Glutamatergic neuron (in vitro differentiated cells): ENCODE measurements around the gene TBX15. TPM values are rescaled to one million over a fixed set of nuclear protein-coding genes. Genes with fewer than 3 reads are reported as not detected.

Experiments used
- DNase-seq: peaks from one replicate; pipeline ENCODE4 v3.0.0; 2022
- H3K27ac Mint-ChIP-seq: one replicate; pipeline ENCODE4 v1.8.0; 2020; ENCODE audit warnings: mild to moderate bottlenecking, mixed read lengths, inconsistent platforms; ENCODE audit not compliant: unreplicated experiment
- H3K27me3 Mint-ChIP-seq: one replicate; pipeline ENCODE4 v1.8.0; 2020; ENCODE audit warnings: mild to moderate bottlenecking, moderate library complexity, mixed read lengths, inconsistent platforms; ENCODE audit not compliant: unreplicated experiment
- H3K36me3 Mint-ChIP-seq: one replicate; pipeline ENCODE4 v1.8.0; 2020; ENCODE audit warnings: mild to moderate bottlenecking, mixed read lengths, inconsistent platforms; ENCODE audit not compliant: unreplicated experiment
- H3K4me1 Mint-ChIP-seq: one replicate; pipeline ENCODE4 v1.8.0; 2020; ENCODE audit warnings: mild to moderate bottlenecking, low read depth, mixed read lengths, inconsistent platforms; ENCODE audit not compliant: unreplicated experiment
- H3K4me3 Mint-ChIP-seq: one replicate; pipeline ENCODE4 v1.8.0; 2020; ENCODE audit warnings: mild to moderate bottlenecking, mixed read lengths, inconsistent platforms; ENCODE audit not compliant: unreplicated experiment
- H3K9me3 Mint-ChIP-seq: one replicate; pipeline ENCODE4 v1.8.0; 2020; ENCODE audit warnings: mild to moderate bottlenecking, moderate library complexity, mixed read lengths, inconsistent platforms; ENCODE audit not compliant: unreplicated experiment
- CTCF ChIP-seq: fragments of 200-600 bp; sonication (generic); IDR thresholded peaks from one replicate; pipeline ENCODE4 v1.5.0; 2021; ENCODE audit not compliant: partially characterized antibody, unreplicated experiment
- total RNA-seq: library from RNA; stranded (reverse); fragmentation: NEBNext Ultra II Directional; extraction: Animal tissue kit (Norgen Biotek cat#: 25700); gene quantifications from one replicate; pipeline ENCODE4 v1.2.1, GENCODE V29; 2021; ENCODE audit not compliant: unreplicated experiment

The TBX15 gene
- total RNA-seq, 1 donor from 2014 or later: 0.69 TPM

DNA sequence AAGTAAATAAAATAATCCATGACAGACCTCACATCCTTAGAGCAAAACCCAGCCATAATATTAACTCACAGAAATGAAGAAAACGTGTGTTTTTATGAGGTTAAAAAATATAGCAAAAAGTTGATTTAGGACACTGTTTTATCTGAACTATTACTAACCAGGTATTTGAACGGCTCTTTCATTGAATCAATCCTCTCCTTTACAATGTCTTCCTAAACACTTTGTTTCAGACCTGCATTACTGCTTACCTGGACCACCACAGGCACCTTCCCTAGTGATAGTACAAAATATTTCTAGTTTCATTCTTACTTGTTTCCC is 25.0 kb downstream of the TBX15 start:
- Mint-ChIP-seq H3K9me3 (no peaks in the 10 kb centered on the region), H3K27ac (no peak overlapping the region), H3K4me3 (no peak overlapping the region)

GRCh38 chr1:118961156-118961555 is 27.0 kb downstream of the TBX15 start:
- Mint-ChIP-seq H3K27me3 (peaks cover 2% of the 10 kb centered on the region), H3K4me3 (no peak overlapping the region), H3K36me3 (peaks cover 5% of the 10 kb centered on the region), H3K4me1 (no peaks in the 10 kb centered on the region), H3K9me3 (no peaks in the 10 kb centered on the region), H3K27ac (no peak overlapping the region)
- TF ChIP-seq CTCF: no peak
- DNase-seq: no peak

More for the DNA sequence above, 25.0 kb downstream of the TBX15 start:
- H3K27me3 Mint-ChIP-seq: peaks cover 2% of the 10 kb centered on the region
- TF ChIP-seq CTCF: no peak
- H3K36me3 Mint-ChIP-seq: peaks cover 5% of the 10 kb centered on the region
- no peaks in the 10 kb centered on the region for H3K4me1 Mint-ChIP-seq
- no peak for DNase-seq

DNA sequence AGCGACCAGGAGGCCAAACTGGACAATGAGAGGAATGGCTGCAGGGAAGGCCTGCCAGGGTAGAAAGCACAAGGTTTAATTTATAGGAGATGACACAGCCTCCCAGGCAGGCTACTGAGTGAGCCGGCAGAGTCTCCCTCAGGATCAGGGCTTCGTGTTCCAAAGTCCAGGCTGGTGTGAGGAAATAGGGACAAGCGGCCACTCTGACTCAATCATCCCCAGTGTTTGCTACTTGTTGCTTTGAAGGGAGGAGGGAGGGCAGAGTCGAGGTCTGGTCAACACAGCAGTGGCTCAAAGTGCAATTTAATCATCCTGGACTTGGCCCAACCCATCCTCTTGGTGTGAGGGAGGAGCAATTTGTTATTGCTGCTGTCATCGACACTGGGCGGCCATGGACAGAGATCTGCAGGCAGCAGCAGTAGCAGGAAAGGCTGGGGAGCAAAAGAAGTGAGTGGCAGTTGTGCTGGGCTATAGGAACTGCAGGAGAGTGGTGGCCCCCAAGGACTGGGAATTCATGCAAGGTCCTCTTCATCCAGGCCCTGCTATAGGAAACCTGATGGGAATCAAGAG is 27.5 kb downstream of the TBX15 start:
- no peak overlapping the region for H3K4me3 Mint-ChIP-seq
- no peak for DNase-seq
- H3K27ac Mint-ChIP-seq: no peak overlapping the region
- no peak for TF ChIP-seq CTCF
- peaks cover 2% of the 10 kb centered on the region for H3K27me3 Mint-ChIP-seq
- peaks cover 5% of the 10 kb centered on the region for H3K36me3 Mint-ChIP-seq
- no peaks in the 10 kb centered on the region for H3K4me1 Mint-ChIP-seq
- H3K9me3 Mint-ChIP-seq: no peaks in the 10 kb centered on the region

GRCh38 chr1:118960026-118960561 is 28.0 kb downstream of the TBX15 start:
- TF ChIP-seq CTCF: no peak
- peaks cover 4% of the 10 kb centered on the region for H3K36me3 Mint-ChIP-seq
- no peak for DNase-seq
- no peak overlapping the region for H3K4me3 Mint-ChIP-seq
- no peaks in the 10 kb centered on the region for H3K4me1 Mint-ChIP-seq
- no peak overlapping the region for H3K27ac Mint-ChIP-seq
- H3K27me3 Mint-ChIP-seq: peaks cover 2% of the 10 kb centered on the region
- no peaks in the 10 kb centered on the region for H3K9me3 Mint-ChIP-seq

DNA sequence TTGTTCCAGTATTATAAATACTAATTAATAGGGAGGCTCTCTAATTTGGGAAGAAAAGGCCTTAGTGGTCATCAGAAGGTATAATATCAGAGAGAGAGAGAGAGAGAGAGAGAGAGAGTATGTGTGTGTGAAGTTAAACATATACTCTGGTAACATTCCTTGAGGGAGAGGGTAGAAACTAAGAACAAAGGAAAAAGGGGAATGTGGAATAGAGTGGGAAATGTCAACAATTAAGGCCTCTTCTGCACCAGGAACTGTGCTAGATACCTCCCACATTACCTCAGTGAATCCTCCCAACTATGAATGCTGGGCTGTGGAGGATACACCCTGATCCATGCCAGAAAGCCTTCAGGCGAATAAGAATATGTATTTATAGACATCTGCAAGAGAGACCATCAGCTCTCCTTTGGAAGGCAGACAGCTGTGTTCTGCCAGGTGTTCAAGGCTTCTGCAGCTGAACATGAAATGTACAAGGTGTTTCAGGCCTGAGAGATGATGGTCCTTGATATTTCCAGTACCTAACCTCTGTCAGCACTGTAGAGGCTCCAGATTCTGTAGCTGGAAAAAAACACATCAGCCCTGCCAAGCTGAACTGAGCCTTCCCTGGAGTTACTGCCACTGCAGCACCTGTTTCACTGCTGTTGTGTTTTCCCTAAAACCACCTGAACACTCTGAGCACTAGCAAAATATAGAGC is 29.1 kb downstream of the TBX15 start:
- TF ChIP-seq CTCF: no peak
- H3K4me1 Mint-ChIP-seq: no peaks in the 10 kb centered on the region
- no peak for DNase-seq
- H3K9me3 Mint-ChIP-seq: no peaks in the 10 kb centered on the region
- H3K36me3 Mint-ChIP-seq: no peaks in the 10 kb centered on the region
- no peak overlapping the region for H3K27ac Mint-ChIP-seq
- no peak overlapping the region for H3K4me3 Mint-ChIP-seq
- H3K27me3 Mint-ChIP-seq: peaks cover 2% of the 10 kb centered on the region
